HG02571 (cell line): ENCODE measurements around the gene AZU1.

Experiments
- ATAC-seq: cut with Tn5 transposase; IDR thresholded peaks from one replicate; pipeline ENCODE4 v1.9.1; 2021; ENCODE audit warnings: mild to moderate bottlenecking, moderate library complexity; ENCODE audit not compliant: unreplicated experiment

The AZU1 gene

DNA sequence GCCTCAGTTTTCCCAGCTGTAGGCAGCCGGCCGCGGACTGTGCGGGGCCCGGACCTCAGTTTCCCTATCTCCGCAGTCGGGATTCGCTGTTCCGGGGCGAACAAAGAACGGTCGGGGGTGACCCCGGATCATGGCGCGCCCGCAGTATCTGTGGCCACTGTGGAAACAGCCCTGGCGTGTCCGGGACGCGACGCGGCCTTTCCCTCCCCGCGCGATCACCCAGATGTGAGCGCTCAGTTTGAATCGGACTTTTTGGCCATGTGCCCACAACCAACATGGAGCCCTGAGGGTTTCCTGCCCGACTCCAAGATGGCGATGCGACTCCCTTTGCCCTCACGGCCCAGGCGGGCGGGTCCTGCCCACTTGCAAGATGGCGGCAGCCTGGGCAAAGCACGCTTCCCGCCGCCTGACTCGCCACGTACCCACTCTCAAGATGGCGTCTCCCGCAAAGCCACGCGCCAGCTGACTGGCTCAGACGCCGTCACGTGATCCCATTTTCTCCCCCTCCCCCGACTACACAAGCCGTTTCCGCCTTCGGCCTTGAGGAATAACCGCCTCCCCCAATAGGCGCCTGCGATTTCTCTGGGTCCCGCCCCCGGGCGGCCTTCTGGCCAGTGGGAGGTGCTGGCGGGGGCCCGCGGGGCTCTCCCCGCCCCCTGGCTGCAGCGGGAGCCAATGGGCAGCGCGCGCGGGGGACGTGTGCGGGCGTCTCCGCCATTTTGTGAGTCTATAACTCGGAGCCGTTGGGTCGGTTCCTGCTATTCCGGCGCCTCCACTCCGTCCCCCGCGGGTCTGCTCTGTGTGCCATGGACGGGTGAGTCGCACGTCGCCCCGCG is 30.7 kb upstream of the AZU1 start, which contains the start of gene PTBP1:
Gene PTBP1 (plus strand): TSS at position 761 of the 836 bp plus-strand sequence. CDS start 46 bp downstream, at position 807.
- ATAC-seq, result peak; percentile 75

- peak; percentile 40 for ATAC-seq
These were observed 29.9 kb upstream of the AZU1 start for GRCh38 chr19:797528-798414.

DNA sequence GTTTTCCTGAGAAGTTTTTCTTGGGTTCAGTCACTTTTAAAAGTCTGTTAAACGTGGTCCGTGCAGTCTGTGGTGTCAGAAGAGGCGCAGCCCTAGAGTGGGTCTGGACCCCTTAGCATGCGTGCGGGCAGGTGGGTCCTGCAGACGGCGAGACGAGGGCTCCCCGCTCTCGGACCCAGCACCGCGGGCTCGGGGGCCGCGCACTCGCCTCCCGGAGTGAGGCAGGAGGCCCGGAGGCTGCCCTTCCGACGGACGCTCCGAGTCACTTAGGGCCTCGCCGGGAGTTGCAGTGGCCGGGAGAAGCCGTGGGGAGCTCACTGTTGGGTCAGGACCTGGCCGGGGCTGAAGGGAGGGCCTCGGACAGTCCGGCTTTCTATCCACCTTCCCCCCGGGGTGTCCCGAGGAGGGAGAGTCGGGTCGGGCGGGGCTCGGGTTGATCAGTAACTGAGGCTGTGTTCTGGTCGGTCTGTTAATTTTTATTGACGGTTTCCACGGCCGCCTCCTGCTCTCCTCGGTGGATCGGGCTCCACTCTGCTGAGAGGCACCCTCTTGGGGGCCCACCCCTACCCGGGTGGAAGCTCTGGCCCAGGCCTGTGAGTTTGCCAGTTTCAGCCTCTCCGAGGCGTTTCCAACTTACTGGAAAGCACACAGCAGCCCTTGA is 29.1 kb upstream of the AZU1 start:
- ATAC-seq, result no peak

DNA sequence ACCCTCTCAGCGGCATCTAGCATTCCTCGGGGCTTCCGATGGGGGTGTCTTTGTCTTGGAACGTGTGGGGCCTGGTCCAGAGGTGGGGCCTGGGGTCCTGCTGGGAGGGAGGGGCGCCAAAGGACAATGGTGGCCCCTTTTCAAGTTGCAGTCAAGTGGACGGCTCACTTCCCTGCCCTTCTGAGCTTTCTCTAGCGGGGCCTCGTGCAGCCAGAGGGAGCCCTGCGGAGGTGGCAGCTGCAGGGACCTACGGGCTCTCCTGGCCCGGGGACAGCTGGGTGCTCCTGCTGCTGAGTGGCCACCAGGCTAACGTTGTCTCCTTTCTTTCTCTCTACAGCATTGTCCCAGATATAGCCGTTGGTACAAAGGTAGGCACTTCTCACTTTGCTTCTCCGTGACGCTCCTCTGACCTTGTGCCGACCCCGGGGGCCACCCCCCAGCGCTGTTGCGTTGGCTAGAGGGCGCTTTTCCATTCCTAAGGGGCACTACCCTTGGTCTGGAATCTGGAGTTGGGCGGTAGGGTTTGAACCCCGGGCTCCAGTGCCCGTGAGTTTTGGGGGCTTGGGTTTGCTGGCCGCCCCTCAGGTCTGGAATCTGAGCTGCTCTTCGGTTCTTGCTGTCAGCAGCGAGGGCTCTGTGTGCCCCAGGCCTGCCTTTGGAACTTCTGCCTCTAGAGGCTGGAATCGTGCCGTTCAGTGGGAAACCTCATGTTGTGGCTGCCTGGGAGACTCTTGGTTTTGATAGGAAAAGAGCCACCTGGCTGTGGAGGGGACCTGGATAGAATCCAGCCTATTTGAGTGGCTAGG is 28.4 kb upstream of the AZU1 start:
- no peak for ATAC-seq

DNA sequence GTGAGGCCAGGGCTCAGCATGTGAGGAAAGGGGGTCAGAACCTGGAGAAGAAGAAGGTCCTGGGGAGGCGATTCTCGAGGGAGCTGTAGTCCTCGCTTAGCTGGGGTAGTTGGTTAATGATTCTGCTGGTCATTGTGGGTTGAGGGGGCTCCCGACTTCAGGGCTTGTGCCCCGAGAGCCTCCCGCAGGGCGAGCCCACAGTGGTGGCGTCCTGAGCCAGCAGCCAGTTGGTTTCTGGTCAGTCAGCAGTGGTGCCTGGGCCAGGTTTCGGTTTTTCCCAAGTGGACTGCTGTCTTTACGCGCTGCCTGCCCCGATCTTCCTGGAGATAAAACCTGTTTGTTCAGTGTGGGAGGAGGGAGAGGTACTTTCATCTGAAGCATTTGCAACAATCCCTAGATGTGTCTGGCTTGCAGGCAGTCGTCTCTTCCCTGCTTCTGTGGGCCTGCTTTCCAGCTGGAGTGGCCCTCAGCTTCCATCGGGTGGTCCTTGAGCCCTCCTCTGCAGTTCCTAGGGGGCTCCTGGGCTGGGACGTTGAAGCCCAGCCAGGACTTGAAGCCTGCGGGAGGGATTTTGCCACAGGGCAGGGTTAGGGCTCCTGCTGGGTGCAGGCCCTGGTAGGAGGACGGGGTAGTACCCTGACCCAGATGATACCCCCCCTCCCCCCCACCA is 27.1 kb upstream of the AZU1 start:
- ATAC-seq, result no peak

GRCh38 chr19:801030-801860 is 26.4 kb upstream of the AZU1 start:
- ATAC-seq, result no peak

GRCh38 chr19:801861-802497 is 25.7 kb upstream of the AZU1 start:
- ATAC-seq, result no peak

- no peak for ATAC-seq
These were observed 25.0 kb upstream of the AZU1 start for GRCh38 chr19:802498-803098.

GRCh38 chr19:803099-803561 is 24.5 kb upstream of the AZU1 start:
- ATAC-seq, result no peak

DNA sequence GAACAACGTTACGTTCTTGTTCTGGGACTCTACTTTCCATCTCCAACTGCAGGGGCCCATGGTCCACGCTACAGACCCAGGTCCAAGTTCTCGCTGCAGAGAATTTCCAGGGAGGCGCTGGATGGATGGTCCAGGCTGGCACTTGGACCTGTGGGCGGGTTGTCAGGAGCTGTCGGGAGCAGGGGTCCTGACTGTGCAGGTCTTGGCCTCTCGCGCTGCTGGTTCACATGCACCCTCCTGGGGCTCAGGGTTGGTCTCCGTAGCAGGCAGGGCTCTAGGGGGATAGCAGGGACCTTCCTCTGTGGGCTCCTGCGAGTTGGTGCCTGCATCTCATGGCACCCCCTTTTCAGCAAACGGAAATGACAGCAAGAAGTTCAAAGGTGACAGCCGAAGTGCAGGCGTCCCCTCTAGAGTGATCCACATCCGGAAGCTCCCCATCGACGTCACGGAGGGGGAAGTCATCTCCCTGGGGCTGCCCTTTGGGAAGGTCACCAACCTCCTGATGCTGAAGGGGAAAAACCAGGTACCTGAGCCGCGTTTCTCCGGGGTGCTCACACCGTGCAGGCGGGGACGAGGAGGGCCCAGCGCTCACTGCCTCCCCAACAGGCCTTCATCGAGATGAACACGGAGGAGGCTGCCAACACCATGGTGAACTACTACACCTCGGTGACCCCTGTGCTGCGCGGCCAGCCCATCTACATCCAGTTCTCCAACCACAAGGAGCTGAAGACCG is 23.8 kb upstream of the AZU1 start:
- ATAC-seq, result no peak

DNA sequence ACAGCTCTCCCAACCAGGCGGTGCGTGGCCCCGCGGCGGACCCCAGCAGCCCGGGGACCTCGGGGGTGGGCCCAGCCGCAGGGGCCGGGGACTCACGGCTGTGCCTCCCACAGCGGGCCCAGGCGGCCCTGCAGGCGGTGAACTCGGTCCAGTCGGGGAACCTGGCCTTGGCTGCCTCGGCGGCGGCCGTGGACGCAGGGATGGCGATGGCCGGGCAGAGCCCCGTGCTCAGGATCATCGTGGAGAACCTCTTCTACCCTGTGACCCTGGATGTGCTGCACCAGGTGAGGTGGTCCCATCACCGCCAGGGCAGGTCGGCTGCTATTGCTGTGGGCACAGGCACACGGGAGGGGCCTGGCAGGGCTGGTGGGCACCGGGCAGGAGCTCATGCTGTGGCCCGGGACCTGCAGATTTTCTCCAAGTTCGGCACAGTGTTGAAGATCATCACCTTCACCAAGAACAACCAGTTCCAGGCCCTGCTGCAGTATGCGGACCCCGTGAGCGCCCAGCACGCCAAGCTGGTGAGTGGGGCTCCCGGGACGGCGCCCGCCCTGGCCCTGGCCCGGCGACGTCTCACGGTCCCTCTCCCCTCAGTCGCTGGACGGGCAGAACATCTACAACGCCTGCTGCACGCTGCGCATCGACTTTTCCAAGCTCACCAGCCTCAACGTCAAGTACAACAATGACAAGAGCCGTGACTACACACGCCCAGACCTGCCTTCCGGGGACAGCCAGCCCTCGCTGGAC is 23.0 kb upstream of the AZU1 start:
- ATAC-seq, result no peak

DNA sequence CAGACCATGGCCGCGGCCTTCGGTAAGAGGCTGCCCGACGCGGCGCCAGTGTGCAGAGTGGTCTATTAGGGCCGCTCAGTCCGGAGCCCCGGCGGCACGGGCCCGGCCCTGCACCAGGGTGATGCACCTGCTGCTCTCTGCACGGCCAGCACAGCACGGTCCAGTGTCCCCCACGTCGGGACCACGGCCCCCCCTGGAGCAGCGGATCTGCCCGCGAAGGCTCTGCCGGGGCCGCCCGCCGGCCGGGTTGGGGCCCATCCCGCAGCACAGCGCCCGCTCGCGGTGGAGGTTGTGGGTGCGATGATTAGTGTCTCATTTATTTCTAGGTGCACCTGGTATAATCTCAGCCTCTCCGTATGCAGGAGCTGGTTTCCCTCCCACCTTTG is 22.5 kb upstream of the AZU1 start:
- ATAC-seq, result no peak

DNA sequence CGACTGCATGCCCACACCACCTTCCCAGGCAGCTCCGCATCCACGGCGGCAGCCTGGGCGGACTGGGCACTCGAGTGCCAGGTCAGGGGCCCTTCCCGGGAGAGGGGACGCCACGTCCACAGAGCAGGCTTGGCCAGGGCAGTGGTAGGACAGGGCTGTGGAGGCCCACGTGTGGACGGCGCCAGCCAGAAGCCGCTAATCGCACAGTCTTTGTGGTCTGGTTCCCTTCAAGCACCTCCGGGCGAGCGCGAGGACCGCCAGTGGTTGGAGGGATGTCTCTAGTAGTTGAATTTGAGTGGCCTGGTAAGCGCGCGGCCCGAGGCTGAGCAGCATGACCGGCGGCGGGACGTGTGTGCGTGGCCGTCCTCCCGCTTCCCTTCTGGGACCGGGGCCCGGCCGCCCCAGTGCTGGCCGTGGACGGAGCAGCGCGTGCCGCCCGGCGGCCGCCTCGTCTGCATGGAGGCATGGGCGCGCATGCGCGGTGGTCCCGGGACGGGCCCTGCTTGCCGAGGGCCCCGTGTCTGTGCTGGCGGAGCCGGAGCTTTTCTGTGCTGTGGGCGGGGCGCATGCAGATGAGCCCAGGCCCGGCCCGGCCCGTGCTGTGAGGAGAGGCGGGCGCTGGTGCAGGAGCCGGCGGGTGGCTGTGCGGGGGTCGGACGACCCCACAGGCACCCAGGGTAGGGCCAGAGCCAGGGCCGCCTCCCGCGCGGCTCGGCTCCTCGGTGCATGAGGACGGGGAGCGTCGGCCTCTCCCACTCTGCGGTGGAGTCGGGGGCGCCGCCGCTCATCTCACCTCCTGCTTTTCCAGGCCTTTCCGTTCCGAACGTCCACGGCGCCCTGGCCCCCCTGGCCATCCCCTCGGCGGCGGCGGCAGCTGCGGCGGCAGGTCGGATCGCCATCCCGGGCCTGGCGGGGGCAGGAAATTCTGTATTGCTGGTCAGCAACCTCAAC is 21.8 kb upstream of the AZU1 start:
- no peak for ATAC-seq

DNA sequence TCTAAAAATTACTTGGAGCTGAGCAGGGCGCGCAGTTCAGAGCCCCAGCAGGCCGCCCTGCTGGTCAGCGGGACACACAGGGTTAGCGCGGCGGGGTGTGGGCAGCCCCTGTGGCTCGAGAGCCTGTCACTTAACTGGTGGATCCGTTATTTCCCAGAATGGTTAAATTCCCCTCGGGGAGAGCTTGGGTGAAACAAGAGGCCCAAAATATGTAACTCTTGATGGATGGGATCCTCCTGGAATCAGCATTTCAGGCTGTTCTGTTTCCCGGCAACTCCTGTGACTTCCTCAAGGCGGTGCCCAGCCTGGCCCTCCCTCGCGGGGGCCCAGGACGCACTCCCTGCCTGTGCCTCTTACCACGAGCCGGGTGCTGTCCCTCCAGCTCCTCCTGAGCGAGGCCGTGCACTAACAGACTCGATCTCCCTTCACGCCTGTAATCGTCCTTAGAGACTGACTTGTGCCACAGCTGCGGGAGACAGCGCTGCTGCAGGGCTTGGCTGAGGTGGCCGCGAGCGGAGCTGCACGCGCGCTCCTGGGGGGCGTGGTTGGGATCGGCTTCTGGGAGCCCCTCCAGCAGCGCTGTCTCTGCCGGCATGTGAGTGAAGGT is 20.7 kb upstream of the AZU1 start:
- no peak for ATAC-seq
